ENCODE measurements around the gene ZCCHC14. TPM values are rescaled to one million over a fixed set of nuclear protein-coding genes. Genes with fewer than 3 reads are reported as not detected.
A peak's percentile ranks its signal among the peaks of the same experiment; 100 is the strongest.
"Not testable (repeated sequence)": the region's sequence is repeated elsewhere in the genome, so short reads cannot be mapped to it uniquely, and the experiment has no call there.

The ZCCHC14 gene
- total RNA-seq, 1 donor = 8.2 TPM

DNA sequence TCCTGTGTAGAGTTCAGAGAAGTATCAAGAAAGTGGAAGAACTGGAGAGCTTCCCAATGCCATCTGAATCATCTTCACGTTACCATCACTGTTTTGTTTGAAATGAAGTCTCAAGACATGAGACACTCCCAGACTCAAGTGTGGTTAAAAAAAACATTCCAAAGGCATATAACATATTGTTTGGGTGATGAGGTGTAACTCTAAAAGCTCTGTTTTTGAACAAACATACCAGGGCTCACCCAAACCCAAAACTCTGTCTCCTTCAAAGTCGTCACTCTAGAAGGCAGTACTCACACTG, 6.3 kb upstream of the ZCCHC14 start:
- H3K4me3 ChIP-seq (ENCODE audit: low read depth, low read length) = no peak overlapping the region
- TF ChIP-seq, protein P1, sequence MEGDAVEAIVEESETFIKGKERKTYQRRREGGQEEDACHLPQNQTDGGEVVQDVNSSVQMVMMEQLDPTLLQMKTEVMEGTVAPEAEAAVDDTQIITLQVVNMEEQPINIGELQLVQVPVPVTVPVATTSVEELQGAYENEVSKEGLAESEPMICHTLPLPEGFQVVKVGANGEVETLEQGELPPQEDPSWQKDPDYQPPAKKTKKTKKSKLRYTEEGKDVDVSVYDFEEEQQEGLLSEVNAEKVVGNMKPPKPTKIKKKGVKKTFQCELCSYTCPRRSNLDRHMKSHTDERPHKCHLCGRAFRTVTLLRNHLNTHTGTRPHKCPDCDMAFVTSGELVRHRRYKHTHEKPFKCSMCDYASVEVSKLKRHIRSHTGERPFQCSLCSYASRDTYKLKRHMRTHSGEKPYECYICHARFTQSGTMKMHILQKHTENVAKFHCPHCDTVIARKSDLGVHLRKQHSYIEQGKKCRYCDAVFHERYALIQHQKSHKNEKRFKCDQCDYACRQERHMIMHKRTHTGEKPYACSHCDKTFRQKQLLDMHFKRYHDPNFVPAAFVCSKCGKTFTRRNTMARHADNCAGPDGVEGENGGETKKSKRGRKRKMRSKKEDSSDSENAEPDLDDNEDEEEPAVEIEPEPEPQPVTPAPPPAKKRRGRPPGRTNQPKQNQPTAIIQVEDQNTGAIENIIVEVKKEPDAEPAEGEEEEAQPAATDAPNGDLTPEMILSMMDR (IDR thresholded peaks at IDR 0.05; ENCODE audit: insufficient read depth, low read depth, low read length) = no peak
- DNase-seq (ENCODE audit: low read depth) = peak; percentile 57

DNA sequence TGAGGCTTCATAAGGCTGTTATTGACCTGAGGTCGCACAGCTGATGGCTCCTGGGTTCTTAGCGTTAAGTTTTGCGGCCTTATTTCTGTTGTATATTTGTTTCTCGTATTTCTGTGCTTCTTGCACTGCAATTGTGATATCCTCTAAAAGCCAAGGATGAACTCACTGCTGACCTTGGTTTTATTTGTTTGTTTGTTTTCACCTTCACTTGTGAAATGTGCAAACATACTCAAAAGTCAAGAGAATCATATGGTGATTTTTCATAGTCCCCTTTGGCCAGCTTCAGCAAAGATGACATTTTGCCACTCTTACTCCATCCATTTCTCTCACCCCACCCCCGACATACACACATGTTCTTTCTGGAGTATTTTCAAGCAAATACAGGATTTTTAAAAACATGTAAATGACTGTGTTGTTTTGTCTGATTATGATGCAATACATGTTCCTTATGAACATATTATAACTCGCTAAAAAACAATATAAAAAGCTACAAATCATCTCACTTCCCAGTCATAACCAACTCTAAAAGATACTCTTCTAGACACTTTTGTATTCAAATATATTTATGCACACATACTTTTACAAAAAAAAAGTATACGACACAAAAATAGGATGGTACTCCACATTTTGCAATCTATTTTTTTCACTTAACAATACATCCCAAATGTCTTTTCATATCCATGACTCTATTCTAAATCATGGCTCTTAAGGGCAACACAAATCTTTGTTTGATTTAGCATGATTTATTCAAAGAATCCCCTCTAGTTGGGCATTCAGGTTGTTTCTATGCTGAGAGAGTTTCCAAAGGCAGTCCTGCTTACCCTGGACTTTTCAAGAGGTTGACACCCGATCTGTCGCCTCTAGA, 5.7 kb upstream of the ZCCHC14 start:
- no peak for DNase-seq (ENCODE audit: low read depth)
- TF ChIP-seq, protein P1 (IDR thresholded peaks at IDR 0.05; ENCODE audit: insufficient read depth, low read depth, low read length) = no peak
- H3K4me3 ChIP-seq (ENCODE audit: low read depth, low read length) = no peak overlapping the region

GRCh38 chr16:87497767-87498290, 5.0 kb upstream of the ZCCHC14 start:
- not testable (repeated sequence) for DNase-seq (ENCODE audit: low read depth); H3K4me3 ChIP-seq (ENCODE audit: low read depth, low read length)

- H3K4me3 ChIP-seq (ENCODE audit: low read depth, low read length) = not testable (repeated sequence)
These were observed 4.4 kb upstream of the ZCCHC14 start for GRCh38 chr16:87497023-87497766.

GRCh38 chr16:87496447-87496801, 3.6 kb upstream of the ZCCHC14 start:
- TF ChIP-seq, protein P1 (IDR thresholded peaks at IDR 0.05; ENCODE audit: insufficient read depth, low read depth, low read length) = no peak

More at GRCh38 chr16:87497023-87497766, 4.4 kb upstream of the ZCCHC14 start:
- DNase-seq (ENCODE audit: low read depth) = not testable (repeated sequence)

DNA sequence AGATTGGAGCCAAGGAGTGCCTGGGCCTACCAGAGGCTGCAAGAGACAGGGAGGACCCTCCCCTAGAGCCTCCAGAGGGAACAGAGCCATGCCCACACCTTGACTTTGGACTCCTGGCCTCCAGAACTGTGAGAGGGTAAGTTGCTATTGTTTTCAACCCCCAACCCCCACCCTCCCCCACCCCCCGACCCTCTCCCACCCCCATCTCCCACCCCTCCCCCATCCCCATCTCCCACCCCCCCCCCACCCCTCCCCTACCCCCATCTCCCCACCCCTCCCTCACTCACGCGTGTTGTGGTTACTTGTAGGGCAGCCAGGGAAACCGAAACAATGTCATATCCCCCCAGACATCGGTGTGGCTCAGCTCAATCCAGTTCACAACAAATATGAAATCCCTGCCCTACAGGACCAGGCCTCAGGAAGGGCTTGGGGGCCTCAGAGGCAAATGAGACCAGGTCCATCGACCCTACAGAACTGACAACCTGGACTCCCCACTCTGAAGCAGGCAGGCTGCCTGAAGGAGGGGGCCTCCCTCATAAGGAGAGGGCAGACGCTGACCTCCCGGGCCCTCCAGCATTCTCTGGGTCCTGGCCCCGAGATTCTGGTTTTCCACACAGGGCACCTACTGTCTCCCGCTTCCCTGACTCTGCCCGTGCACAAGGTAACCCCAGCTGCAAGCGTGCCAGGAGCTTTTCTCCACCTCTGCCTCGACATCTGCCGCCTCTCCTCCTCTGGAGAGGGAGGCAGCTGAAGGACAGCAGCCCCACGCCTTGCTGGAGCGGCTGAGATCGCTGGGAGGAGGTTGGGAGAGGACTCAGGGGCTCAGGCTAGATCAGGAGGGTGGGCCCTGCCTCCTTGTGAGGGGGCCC, 3.0 kb upstream of the ZCCHC14 start:
- TF ChIP-seq, protein P1 (IDR thresholded peaks at IDR 0.05; ENCODE audit: insufficient read depth, low read depth, low read length) = no peak

More at GRCh38 chr16:87496447-87496801, 3.6 kb upstream of the ZCCHC14 start:
- no peak for DNase-seq (ENCODE audit: low read depth)
- no peak overlapping the region for H3K4me3 ChIP-seq (ENCODE audit: low read depth, low read length)

GRCh38 chr16:87493608-87494280, 920 bp upstream of the ZCCHC14 start:
- DNase-seq (ENCODE audit: low read depth) = peak; percentile 38
- peak overlapping the region; percentile 56 for H3K4me3 ChIP-seq (ENCODE audit: low read depth, low read length)
- TF ChIP-seq, protein P1 (IDR thresholded peaks at IDR 0.05; ENCODE audit: insufficient read depth, low read depth, low read length) = no peak

More for the DNA sequence above, 3.0 kb upstream of the ZCCHC14 start:
- DNase-seq (ENCODE audit: low read depth) = no peak
- no peak overlapping the region for H3K4me3 ChIP-seq (ENCODE audit: low read depth, low read length)

Measured in fibroblast of villous mesenchyme (primary cell).